Ovary (tissue), 3 donors: Measurements from ENCODE around the gene OR5AK2.

Experiments
- CTCF ChIP-seq, 3 donors: fragments of 450-650 bp in 2 of 3; fragments of 200-600 bp in 1 of 3; IDR thresholded peaks; one replicate each; pipeline versions ENCODE4 v1.5.1 to v1.8.0; 2016 to 2022; ENCODE audit warnings: antibody characterized with exemption in 3 of 3, mild to moderate bottlenecking in 1 of 3
- EP300 ChIP-seq: sonication (generic); formaldehyde crosslinking; IDR thresholded peaks from one replicate; pipeline ENCODE4 v1.6.1; 2017; ENCODE audit warnings: antibody characterized with exemption
- POLR2A ChIP-seq: fragments of 450-650 bp; IDR thresholded peaks from one replicate; pipeline ENCODE4 v1.6.1; 2017; ENCODE audit warnings: antibody characterized with exemption, mild to moderate bottlenecking, moderate library complexity
- donor health status: DM: no; HTN: no; CAD: no.

DNA sequence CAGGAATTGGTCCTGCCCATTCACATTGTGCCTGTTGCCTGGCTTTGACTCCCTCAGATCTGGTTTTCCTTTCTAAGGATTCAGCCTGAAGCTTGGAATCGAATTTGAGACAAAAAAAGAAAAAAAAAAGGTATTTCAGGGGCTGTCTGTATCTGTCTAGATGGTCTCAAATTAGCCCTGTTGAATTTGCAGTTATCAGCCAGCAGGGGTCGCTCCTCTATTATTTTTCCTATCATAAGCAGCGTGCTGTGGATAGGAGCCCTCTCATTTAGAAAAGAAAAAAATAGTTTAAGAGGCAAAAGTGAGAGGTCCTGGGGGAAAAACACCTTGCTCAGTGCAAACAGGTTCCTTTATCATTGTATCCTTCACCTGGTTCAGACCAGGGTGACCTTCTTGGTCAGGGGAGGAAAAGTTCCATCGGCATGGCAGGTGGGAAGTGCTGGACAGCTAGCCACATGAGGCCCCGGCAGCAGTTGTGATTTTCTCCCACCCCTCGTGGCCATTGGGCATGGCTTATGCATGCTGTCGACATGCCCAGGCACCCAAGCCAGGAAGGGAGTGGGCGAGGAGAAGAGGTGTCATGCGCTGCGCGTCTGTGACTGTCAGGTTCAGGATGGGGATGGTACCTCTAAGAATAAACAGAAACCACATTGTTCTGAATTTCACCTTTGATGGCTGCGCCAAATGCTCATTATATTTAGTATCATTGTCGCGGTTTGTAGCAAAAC lies 13.1 kb downstream of the OR5AK2 start:
- TF ChIP-seq CTCF (IDR thresholded peaks at IDR 0.05) (no peak), EP300 (no peak), POLR2A (no peak)
